22Rv1 (cell line): ENCODE data around the gene MYL10.

Source experiments
- ZFX ChIP-seq: fragments of 450-650 bp; IDR thresholded peaks from 2 replicates; pipeline ENCODE4 v1.6.1; 2017; ENCODE audit warnings: antibody characterized with exemption, borderline replicate concordance
- TF ChIP-seq, protein P1 (sequence below): fragments of 450-650 bp; IDR thresholded peaks from 2 replicates; pipeline ENCODE4 v1.5.1; 2017; ENCODE audit warnings: mild to moderate bottlenecking

DNA sequence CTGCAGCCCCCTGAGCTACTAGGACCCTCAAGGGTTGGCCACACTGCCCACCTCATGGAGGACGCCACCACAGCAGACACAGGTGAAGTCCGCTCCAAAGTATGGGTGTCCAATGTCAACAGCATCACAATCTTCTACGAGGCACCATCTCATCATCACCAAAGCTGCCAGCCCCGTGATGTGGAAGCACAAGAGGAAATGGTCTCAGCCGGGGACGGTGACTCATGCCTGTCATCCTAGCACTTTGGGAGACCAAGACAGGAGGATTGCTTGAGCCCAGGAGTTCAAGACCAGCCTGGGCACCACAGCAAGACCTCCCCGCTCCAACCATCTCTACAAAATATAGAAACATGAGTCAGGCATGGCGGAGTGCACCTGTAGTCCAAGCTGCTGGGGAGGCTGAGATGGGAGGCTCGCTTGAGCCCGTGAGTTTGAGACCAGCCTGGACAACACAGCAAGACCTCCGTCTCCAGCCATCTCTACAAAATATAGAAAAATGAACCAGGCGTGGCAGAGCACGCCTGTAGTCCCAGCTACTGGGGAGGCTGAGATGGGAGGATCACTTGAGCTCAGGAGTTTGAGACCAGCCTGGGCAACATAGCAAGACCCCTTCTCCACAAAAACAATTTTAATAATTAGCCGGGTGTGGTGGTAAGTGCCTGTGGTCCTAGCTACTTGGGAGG is 48.8 kb upstream of the MYL10 start:
- TF ChIP-seq, protein P1, sequence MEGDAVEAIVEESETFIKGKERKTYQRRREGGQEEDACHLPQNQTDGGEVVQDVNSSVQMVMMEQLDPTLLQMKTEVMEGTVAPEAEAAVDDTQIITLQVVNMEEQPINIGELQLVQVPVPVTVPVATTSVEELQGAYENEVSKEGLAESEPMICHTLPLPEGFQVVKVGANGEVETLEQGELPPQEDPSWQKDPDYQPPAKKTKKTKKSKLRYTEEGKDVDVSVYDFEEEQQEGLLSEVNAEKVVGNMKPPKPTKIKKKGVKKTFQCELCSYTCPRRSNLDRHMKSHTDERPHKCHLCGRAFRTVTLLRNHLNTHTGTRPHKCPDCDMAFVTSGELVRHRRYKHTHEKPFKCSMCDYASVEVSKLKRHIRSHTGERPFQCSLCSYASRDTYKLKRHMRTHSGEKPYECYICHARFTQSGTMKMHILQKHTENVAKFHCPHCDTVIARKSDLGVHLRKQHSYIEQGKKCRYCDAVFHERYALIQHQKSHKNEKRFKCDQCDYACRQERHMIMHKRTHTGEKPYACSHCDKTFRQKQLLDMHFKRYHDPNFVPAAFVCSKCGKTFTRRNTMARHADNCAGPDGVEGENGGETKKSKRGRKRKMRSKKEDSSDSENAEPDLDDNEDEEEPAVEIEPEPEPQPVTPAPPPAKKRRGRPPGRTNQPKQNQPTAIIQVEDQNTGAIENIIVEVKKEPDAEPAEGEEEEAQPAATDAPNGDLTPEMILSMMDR: no peak
- TF ChIP-seq ZFX: no peak
